Measurements from ENCODE around the gene NR1D2.

The NR1D2 gene

GRCh38 chr3:23968463-23969184, 23.5 kb downstream of the NR1D2 start (continued):
- TF ChIP-seq ZNF558 (tag by site-specific recombination; IDR thresholded peaks at IDR 0.05) (no peak), INSM2 (tag by site-specific recombination; IDR thresholded peaks at IDR 0.05) (no peak), KLF10 (tag by site-specific recombination; IDR thresholded peaks at IDR 0.05) (0 out of 2 replicates have a peak, but pooled peaks have one; percentile 29), SP7 (tag by site-specific recombination; IDR thresholded peaks at IDR 0.05) (peak; percentile 75), ZNF530 (tag by site-specific recombination; IDR thresholded peaks at IDR 0.05; ENCODE audit: low read depth) (no peak), ZNF157 (tag by site-specific recombination; IDR thresholded peaks at IDR 0.05) (no peak), KLF1 (tag by site-specific recombination; IDR thresholded peaks at IDR 0.05) (peak; percentile 27; the same call in 1 of the 2 replicates), ZNF366 (tag by site-specific recombination; conservative IDR thresholded peaks at IDR 0.05) (no peak), ZNF280D (tag by site-specific recombination; IDR thresholded peaks at IDR 0.05) (no peak), ZSCAN16 (tag by site-specific recombination; IDR thresholded peaks at IDR 0.05) (no peak), ZFP41 (tag by site-specific recombination; IDR thresholded peaks at IDR 0.05; ENCODE audit: borderline replicate concordance) (no peak), ZNF571 (tag by site-specific recombination; IDR thresholded peaks at IDR 0.05) (no peak), ZNF610 (tag by site-specific recombination; IDR thresholded peaks at IDR 0.05; ENCODE audit: borderline replicate concordance) (no peak), ZNF133 (tag by site-specific recombination; IDR thresholded peaks at IDR 0.05) (no peak), BCL11B (tag by site-specific recombination; IDR thresholded peaks at IDR 0.05; ENCODE audit: low read depth) (no peak), ZNF449 (tag by site-specific recombination; IDR thresholded peaks at IDR 0.05) (no peak), ZBTB44 (tag by site-specific recombination; IDR thresholded peaks at IDR 0.05) (no peak), ZNF416 (tag by site-specific recombination; IDR thresholded peaks at IDR 0.05) (no peak), ZNF350 (tag by site-specific recombination; IDR thresholded peaks at IDR 0.05) (no peak), GFI1B (tag by site-specific recombination; IDR thresholded peaks at IDR 0.05) (no peak), ZNF354C (tag by site-specific recombination; IDR thresholded peaks at IDR 0.05; ENCODE audit: borderline replicate concordance, low read depth) (no peak), SP3 (tag by site-specific recombination; IDR thresholded peaks at IDR 0.05) (no peak), ZBTB49 (tag by site-specific recombination; IDR thresholded peaks at IDR 0.05; ENCODE audit: low read depth) (no peak), ZNF510 (tag by site-specific recombination; IDR thresholded peaks at IDR 0.05; ENCODE audit: insufficient replicate concordance) (no peak)

Data from HEK293 (cell line).